Urinary bladder (tissue), 4 donors: ENCODE data around the gene GJC3. TPM values are rescaled to one million over a fixed set of nuclear protein-coding genes. Genes with fewer than 3 reads are reported as not detected.
"Not testable (repeated sequence)": the region's sequence is repeated elsewhere in the genome, so short reads cannot be mapped to it uniquely, and the experiment has no call there.

Experiments
- DNase-seq: peaks from one replicate; pipeline ENCODE4 v3.0.0-alpha.2; 2015; ENCODE audit errors: extremely low spot score
- H3K27ac ChIP-seq: one replicate; pipeline ENCODE4 v1.5.1; 2013; ENCODE audit warnings: low read depth, mild to moderate bottlenecking, moderate library complexity
- H3K36me3 ChIP-seq: one replicate; pipeline ENCODE4 v1.6.1; 2013; ENCODE audit warnings: mild to moderate bottlenecking, moderate library complexity; ENCODE audit not compliant: insufficient read depth
- H3K4me1 ChIP-seq: one replicate; pipeline ENCODE4 v1.6.1; 2013; ENCODE audit warnings: mild to moderate bottlenecking, moderate library complexity; ENCODE audit not compliant: insufficient read depth
- H3K4me3 ChIP-seq: one replicate; pipeline ENCODE4 v1.5.1; 2013; ENCODE audit warnings: low read depth, low read length
- WGBS: extraction: QIAGEN DNeasy Blood & Tissue Kit; methylation state at CpG from one replicate; pipeline ENCODE4 v1.1.7; 2013; 5-methylcytosine and 5-hydroxymethylcytosine counted together
- polyA plus RNA-seq: library from polyadenylated mRNA; stranded (reverse); fragments of 200-250 nt; gene quantifications from one replicate; pipeline ENCODE4 v1.2.3, GENCODE V29; 2013
- total RNA-seq: library from RNA; depleted of rRNA; stranded (reverse); fragments of >200 nt; gene quantifications from one replicate; pipeline ENCODE4 v1.2.3, GENCODE V29; 2014
- donor health status: healthy with polysubstance abuse.
- donor health status: healthy.

Gene GJC3
- total and polyA plus RNA-seq, 2 donors: 0.14 TPM; not detected in 1

DNA sequence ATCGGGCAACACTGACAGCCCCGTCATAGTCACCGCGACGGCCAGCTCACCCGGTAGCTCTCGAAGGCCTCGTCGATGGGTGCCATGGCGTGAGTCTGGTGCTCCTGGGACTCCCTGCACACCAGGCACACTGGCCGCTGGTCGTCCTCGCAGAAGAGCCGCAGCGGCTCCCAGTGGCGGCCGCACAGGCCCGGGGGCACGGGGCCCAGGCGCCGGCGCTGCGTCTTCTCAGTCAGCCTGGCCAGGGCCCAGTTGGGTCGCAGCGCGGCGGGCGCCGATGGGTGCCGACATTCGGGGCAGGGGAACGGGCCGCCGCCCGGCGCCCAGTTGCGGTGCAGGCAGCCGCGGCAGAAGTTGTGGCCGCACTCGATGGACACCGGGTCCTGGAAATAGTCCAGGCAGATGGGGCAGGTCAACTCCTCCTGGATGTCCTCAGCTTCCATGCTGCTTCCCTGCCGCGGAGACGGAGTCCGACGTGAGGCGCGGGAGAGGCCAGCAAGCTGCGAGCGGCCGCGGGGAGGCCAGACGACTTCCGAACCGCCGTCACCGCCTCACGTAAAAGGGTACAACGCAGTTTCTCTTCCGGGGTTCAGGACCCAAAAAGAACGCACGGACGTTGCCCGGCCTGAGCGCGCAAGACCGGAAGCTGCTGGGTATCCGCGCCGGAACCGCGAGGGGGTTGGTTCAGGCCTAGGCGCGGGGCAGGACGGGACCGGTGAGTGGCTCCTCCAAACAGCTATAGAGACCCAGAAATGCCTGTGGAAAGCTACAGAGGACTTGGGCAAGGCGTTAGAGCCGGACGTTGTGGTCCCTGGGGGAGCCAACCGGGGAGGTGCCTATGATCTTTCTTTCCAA lies 10.2 kb downstream of the GJC3 start, which contains the start of gene TRIM4:
TRIM4 (minus strand) TSS at position 572 of the 855 bp plus-strand sequence; CDS start at position 443, 129 bp downstream.
- under 1% methylated on average over 81 of the region's 81 CpGs for WGBS
- Histone ChIP-seq H3K27ac (peak within 1 kb of the TSS; percentile 89), H3K36me3 (no peaks in the 10 kb centered on the region), H3K4me3 (peak within 1 kb of the TSS; percentile 89), H3K4me1 (peaks cover 2% of the 10 kb centered on the region)
- DNase-seq: peak; percentile 50

DNA sequence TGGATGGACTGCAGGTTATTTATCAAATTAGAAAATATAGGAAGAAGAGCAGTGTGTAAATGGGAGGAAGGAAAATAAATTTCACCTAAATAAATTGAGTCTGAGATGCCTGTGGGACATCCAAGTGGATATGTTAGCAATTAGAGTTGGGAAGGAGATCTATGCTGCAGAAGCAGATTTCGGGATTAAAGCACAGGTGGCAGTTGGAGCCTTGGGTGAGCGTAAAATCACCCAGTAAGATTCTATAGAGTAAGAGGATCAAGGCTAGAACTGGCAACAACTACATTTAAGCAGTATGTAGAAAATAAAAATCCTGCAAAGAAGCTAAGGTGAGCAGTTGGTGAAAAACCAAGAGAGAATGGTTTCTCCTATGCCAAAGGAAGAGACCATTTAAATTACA lies 18.4 kb downstream of the GJC3 start:
- Histone ChIP-seq H3K27ac (no peak overlapping the region), H3K36me3 (no peaks in the 10 kb centered on the region)

GRCh38 chr7:99901581-99901980 lies 27.8 kb downstream of the GJC3 start:
- DNase-seq: no peak
- 97% methylated on average over 10 of the region's 10 CpGs for WGBS
- no peak overlapping the region for H3K4me3 ChIP-seq
- no peak overlapping the region for H3K27ac ChIP-seq
- peaks cover 8% of the 10 kb centered on the region for H3K36me3 ChIP-seq
- H3K4me1 ChIP-seq: no peaks in the 10 kb centered on the region

More for the DNA sequence above, 18.4 kb downstream of the GJC3 start:
- Histone ChIP-seq H3K4me1 (no peaks in the 10 kb centered on the region), H3K4me3 (no peak overlapping the region)
- DNase-seq: no peak
- WGBS: 96% methylated on average over 2 of the region's 2 CpGs

GRCh38 chr7:99899830-99900519 lies 29.4 kb downstream of the GJC3 start:
- Histone ChIP-seq H3K36me3 (peaks cover 8% of the 10 kb centered on the region), H3K4me3 (no peak overlapping the region), H3K27ac (no peak overlapping the region), H3K4me1 (no peaks in the 10 kb centered on the region)
- DNase-seq: no peak
- WGBS: 99% methylated on average over 6 of the region's 6 CpGs

- Histone ChIP-seq H3K4me1 (no peaks in the 10 kb centered on the region), H3K4me3 (no peak overlapping the region), H3K27ac (no peak overlapping the region), H3K36me3 (peaks cover 8% of the 10 kb centered on the region)
- no peak for DNase-seq
- 55% methylated on average over 3 of the region's 3 CpGs for WGBS
Measured at GRCh38 chr7:99898836-99899235, 30.6 kb downstream of the GJC3 start.

DNA sequence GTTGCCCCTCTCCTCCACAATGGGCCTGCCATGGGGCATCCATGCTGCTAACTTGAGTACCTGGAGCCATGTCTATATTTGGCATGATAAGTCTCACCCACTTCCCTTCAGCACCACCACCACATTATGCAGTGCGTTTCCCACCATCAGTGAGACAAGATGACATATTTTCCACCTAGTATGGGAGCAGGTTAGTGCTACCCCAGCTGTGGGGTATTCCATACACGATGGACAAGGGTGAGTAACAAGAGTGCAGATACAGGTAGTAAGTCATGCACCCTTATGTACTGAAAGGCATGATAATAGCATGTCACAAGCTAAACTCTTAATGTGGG lies 31.4 kb downstream of the GJC3 start:
- H3K27ac ChIP-seq: no peak overlapping the region
- no peak for DNase-seq
- peaks cover 8% of the 10 kb centered on the region for H3K36me3 ChIP-seq
- no peaks in the 10 kb centered on the region for H3K4me1 ChIP-seq
- H3K4me3 ChIP-seq: no peak overlapping the region
- WGBS: 98% methylated on average over 2 of the region's 2 CpGs

DNA sequence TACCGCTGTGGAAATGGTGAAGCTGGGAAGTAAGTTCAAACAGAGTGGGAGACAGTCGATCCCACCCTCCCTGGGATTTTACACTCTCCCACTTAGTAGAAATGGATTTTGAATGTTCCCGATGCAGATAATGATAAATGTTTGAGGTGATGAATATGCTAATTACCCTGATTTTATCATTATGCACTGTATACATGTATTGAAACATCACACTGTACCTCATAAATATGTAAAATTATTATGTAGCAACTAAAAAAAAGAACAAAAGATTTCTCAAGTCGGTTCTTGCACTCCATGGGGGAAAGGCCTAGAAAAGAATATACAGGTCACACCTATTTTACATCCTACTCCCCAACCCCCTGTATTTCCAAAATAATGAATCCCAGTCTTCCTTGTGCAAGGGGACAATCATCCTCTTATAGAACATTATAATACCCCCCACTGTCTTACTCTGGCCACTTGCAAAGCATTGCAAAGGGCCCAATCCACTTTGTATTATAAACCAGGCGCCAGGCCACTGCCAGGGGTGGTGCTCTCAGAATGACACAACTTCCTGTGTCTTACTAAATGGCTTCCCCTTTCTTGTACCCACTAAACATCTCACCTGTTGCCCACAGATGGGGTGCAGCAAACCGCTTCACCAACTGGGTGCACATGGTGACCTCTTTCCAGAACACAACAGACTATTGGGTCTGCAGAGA lies 31.9 kb downstream of the GJC3 start:
- H3K4me3 ChIP-seq: no peak overlapping the region
- no peak overlapping the region for H3K27ac ChIP-seq
- no peaks in the 10 kb centered on the region for H3K4me1 ChIP-seq
- peaks cover 5% of the 10 kb centered on the region for H3K36me3 ChIP-seq
- no peak for DNase-seq
- 89% methylated on average over 6 of the region's 6 CpGs for WGBS

GRCh38 chr7:99894738-99895137 lies 34.7 kb downstream of the GJC3 start:
- peaks cover 3% of the 10 kb centered on the region for H3K36me3 ChIP-seq
- DNase-seq: no peak
- no peak overlapping the region for H3K4me3 ChIP-seq
- H3K4me1 ChIP-seq: no peaks in the 10 kb centered on the region
- no peak overlapping the region for H3K27ac ChIP-seq

DNA sequence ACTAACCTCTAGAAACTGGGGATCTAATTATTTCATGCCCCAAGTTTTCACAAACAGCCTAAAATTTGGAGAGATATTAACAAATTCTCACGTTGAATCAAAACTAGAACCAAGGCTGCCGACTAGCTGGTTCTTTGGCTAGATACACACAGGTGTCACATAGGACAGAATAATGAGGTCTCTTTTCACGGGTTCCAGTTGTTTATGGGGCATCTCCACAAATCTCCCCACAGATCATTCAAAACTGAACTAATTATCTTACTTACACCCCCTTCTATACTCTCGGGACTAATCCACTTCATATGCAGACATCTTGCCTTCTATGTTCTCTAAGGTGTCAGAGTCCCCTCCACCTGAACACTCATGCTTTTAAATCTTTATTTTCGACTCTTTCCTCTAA lies 36.1 kb downstream of the GJC3 start:
- H3K4me1 ChIP-seq: no peaks in the 10 kb centered on the region
- H3K36me3 ChIP-seq: peaks cover 3% of the 10 kb centered on the region
- 79% methylated on average over 5 of the region's 5 CpGs for WGBS
- H3K4me3 ChIP-seq: no peak overlapping the region
- DNase-seq: no peak
- H3K27ac ChIP-seq: no peak overlapping the region

GRCh38 chr7:99890348-99890747 lies 39.1 kb downstream of the GJC3 start:
- not testable (repeated sequence) for H3K36me3 ChIP-seq, H3K27ac ChIP-seq, DNase-seq, H3K4me1 ChIP-seq, H3K4me3 ChIP-seq
- WGBS: 98% methylated on average over 2 of the region's 2 CpGs

DNA sequence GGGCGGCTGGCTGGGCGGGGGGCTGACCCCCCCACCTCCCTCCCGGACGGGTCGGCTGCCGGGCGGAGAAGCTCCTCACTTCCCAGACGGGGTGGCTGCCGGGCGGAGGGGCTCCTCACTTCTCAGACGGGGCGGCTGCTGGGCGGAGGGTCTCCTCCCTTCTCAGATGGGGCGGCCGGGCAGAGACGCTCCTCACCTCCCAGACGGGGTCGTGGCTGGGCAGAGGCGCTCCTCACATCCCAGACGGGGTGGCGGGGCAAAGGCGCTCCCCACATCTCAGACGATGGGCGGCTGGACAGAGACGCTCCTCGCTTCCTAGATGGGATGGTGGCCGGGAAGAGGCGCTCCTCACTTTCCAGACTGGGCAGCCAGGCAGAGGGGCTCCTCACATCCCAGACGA lies 41.1 kb downstream of the GJC3 start:
- DNase-seq, H3K36me3 ChIP-seq, H3K27ac ChIP-seq, H3K4me1 ChIP-seq, H3K4me3 ChIP-seq: not testable (repeated sequence)
- WGBS: 87% methylated on average over 28 of the region's 29 CpGs

- no peak overlapping the region for H3K27ac ChIP-seq
Measured at GRCh38 chr7:99881370-99881769, 48.0 kb downstream of the GJC3 start.

GRCh38 chr7:99876933-99877332 lies 52.5 kb downstream of the GJC3 start, which contains the start of gene OR2AE1:
Gene OR2AE1, minus strand, starts transcription at chr7:99877033. Its CDS starts 0 bp downstream, at chr7:99877033.
- H3K4me3 ChIP-seq: no peak within 1 kb of the TSS
- H3K4me1 ChIP-seq: no peaks in the 10 kb centered on the region
- no peaks in the 10 kb centered on the region for H3K36me3 ChIP-seq
- H3K27ac ChIP-seq: no peak within 1 kb of the TSS
- 81% methylated on average over 3 of the region's 3 CpGs for WGBS
- DNase-seq: no peak

More at GRCh38 chr7:99881370-99881769, 48.0 kb downstream of the GJC3 start:
- Histone ChIP-seq H3K4me3 (no peak overlapping the region), H3K36me3 (no peaks in the 10 kb centered on the region), H3K4me1 (no peaks in the 10 kb centered on the region)
- 85% methylated on average over 4 of the region's 4 CpGs for WGBS
- no peak for DNase-seq
